Kidney (tissue), 14 donors: ENCODE results near the gene ARHGEF12. TPM values are rescaled to one million over a fixed set of nuclear protein-coding genes. Genes with fewer than 3 reads are reported as not detected.

ENCODE experiments used
- DNase-seq, 5 donors: peaks; one replicate each; pipeline ENCODE4 v3.0.0-alpha.2; 2013 to 2020
- FAIRE-seq: peaks from 2 replicates; lab custom pipeline; 2012; peaks lifted over from hg19 to GRCh38; lab: Jason Lieb, UNC
- H3K27ac ChIP-seq, 2 donors: one replicate each; pipeline ENCODE4 v1.7.0; 2013; ENCODE audit warnings: low read depth in 2 of 2, low read length in 2 of 2, inconsistent platforms in 1 of 2
- H3K27me3 ChIP-seq: one replicate; pipeline ENCODE4 v1.7.1; 2013; ENCODE audit warnings: low read length, inconsistent platforms; ENCODE audit not compliant: control insufficient read depth, insufficient read depth
- H3K36me3 ChIP-seq, 3 donors: one replicate each; pipeline versions ENCODE4 v1.7.0 to v1.7.1; 2013; ENCODE audit warnings: low read length in 3 of 3, control low read depth in 1 of 3, inconsistent platforms in 1 of 3; ENCODE audit not compliant: insufficient read depth in 3 of 3, control insufficient read depth in 2 of 3
- H3K4me1 ChIP-seq, 3 donors: one replicate each; pipeline versions ENCODE4 v1.7.0 to v1.7.1; 2013; ENCODE audit warnings: low read length in 3 of 3, inconsistent platforms in 1 of 3, low read depth in 1 of 3; ENCODE audit not compliant: control insufficient read depth in 2 of 3, insufficient read depth in 2 of 3
- H3K4me3 ChIP-seq, 3 donors: one replicate each; pipeline versions ENCODE4 v1.7.0 to v1.8.1; 2013; ENCODE audit warnings: low read length in 3 of 3, control low read depth in 1 of 3, inconsistent platforms in 1 of 3
- H3K9ac ChIP-seq, 3 donors: one replicate each; pipeline versions ENCODE4 v1.7.0 to v1.7.1; 2013; ENCODE audit warnings: low read length in 3 of 3, control low read depth in 1 of 3, inconsistent platforms in 1 of 3
- H3K9me3 ChIP-seq, 3 donors: one replicate each; pipeline versions ENCODE4 v1.7.0 to v1.7.1; 2013; ENCODE audit warnings: low read length in 3 of 3, control low read depth in 1 of 3, inconsistent platforms in 1 of 3; ENCODE audit not compliant: control insufficient read depth in 2 of 3, insufficient read depth in 1 of 3
- CTCF ChIP-seq: IDR thresholded peaks from 3 replicates; pipeline ENCODE4 v1.5.1; 2012; ENCODE audit warnings: mild to moderate bottlenecking, moderate library complexity, borderline replicate concordance; ENCODE audit not compliant: insufficient read depth; ENCODE audit errors: extremely low read depth
- intact Hi-C: fragments of 100-400 bp; cut with DNase I; formaldehyde crosslinking; loops from one replicate; pipeline ENCODE4 v1.11.1; 2022
- polyA plus RNA-seq: library from polyadenylated mRNA; stranded (reverse); fragments of 350-450 nt; fragmentation: Illumina TruSeq; extraction: RNeasy Lipid Tissue Mini Kit (QIAGEN cat#74804); gene quantifications from one replicate; pipeline ENCODE4 v1.2.3, GENCODE V29; 2014; ENCODE audit warnings: low read depth, low replicate concordance; ENCODE audit not compliant: insufficient read depth
- total RNA-seq: library from RNA; stranded (reverse); fragmentation: NEBNext Ultra II Directional; extraction: Animal tissue kit (Norgen Biotek cat#: 25700); gene quantifications from one replicate; pipeline ENCODE4 v1.2.1, GENCODE V29; 2021
- donor health status: control.
- donor health status: control.
- donor health status: control.
- donor health status: control.
- donor health status: control.
- donor health status: DM: yes; HTN: yes; CAD: no.
- donor health status: Normal renal cell carcinoma (clear cell type).

Gene ARHGEF12
- total and polyA plus RNA-seq, 2 donors from 2014 or later = 21.1 to 161 TPM

DNA sequence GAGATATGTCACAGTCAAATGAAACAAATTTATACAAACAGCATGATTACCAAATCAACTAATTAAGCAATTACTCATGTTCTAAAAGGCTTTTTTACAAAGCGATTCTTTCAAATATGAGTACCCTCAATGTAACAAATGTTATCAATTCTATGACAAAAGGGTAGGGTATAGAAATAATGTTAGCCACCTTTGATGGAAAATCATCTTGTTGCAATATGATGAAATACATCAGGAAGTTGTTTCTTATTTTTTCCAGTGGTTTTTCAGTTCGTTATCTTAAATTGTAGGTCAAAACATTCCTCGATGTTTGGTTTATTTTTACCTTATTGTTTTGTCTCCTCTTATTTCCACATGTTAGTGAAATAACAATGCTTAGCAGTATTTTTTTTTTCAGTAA, 6.5 kb downstream of the ARHGEF12 start:
- no peak for FAIRE-seq
- intact Hi-C loops = no loop called here

DNA sequence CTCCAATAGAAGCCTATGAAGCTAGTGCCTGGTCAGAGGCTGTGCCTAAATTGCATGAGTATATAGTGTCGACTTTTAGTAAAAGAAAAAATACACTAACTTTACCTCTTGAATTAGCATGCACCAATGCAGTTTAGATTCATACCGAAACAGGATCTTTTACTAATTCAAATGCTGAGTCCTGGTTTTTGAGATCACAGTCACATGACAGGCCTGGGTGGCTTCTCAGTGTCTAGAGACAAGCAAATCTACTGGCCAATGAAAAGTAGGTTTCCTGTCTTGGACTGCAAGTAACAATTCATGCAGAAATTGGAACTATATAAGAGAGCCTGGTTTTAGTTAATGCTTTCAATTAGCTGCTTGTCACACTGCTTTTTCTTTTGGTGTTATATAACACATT, 7.2 kb downstream of the ARHGEF12 start:
- H3K4me1 ChIP-seq = peaks cover 0 to 48% (median 10%) of the 10 kb centered on the region in 3 donors
- no peak for FAIRE-seq
- intact Hi-C loops = no loop called here

More for the DNA sequence above, 6.5 kb downstream of the ARHGEF12 start:
- TF ChIP-seq CTCF = no peak
- peak overlapping the region in 1 of 3 donors; percentile 15 for H3K4me3 ChIP-seq
- H3K27me3 ChIP-seq = no peaks in the 10 kb centered on the region
- peaks cover 0 to 48% (median 12%) of the 10 kb centered on the region in 3 donors for H3K4me1 ChIP-seq
- no peaks in the 10 kb centered on the region for H3K9me3 ChIP-seq
- H3K36me3 ChIP-seq = no peaks in the 10 kb centered on the region
- H3K9ac ChIP-seq = no peak overlapping the region
- no peak overlapping the region for H3K27ac ChIP-seq
- no peak for DNase-seq

GRCh38 chr11:120344302-120345004, 8.2 kb downstream of the ARHGEF12 start:
- TF ChIP-seq CTCF = no peak
- Histone ChIP-seq H3K36me3 (no peaks in the 10 kb centered on the region), H3K9me3 (no peaks in the 10 kb centered on the region), H3K9ac (no peak overlapping the region), H3K27ac (no peak overlapping the region), H3K4me3 (peak overlapping the region in 2 of 3 donors; percentile 22 to 26), H3K27me3 (no peaks in the 10 kb centered on the region), H3K4me1 (peaks cover 0 to 48% (median 10%) of the 10 kb centered on the region in 3 donors)
- intact Hi-C loops = no loop called here
- FAIRE-seq (no peak), DNase-seq (no peak)

More for the DNA sequence above, 7.2 kb downstream of the ARHGEF12 start:
- Histone ChIP-seq H3K9me3 (no peaks in the 10 kb centered on the region), H3K27ac (peak overlapping the region in 1 of 2 donors; percentile 47), H3K36me3 (no peaks in the 10 kb centered on the region), H3K4me3 (peak overlapping the region in 2 of 3 donors; percentile 23 to 44), H3K27me3 (no peaks in the 10 kb centered on the region), H3K9ac (no peak overlapping the region)
- TF ChIP-seq CTCF = no peak
- peak in 1 of 5 donors; percentile 33 for DNase-seq
